Mucosa of descending colon (tissue), 3 donors: ENCODE results near the gene CNTRL. TPM values are rescaled to one million over a fixed set of nuclear protein-coding genes. Genes with fewer than 3 reads are reported as not detected.

Experiments
- ATAC-seq: fragments of 200-7000 bp; cut with Tn5 transposase; one replicate; pipeline ENCODE4 v1.9.1; 2020; ENCODE audit warnings: mild to moderate bottlenecking, moderate library complexity
- DNase-seq, 3 donors: peaks; one replicate each; pipeline ENCODE4 v3.0.0-alpha.2; 2020
- H3K36me3 ChIP-seq: fragments of 200-600 bp; one replicate; pipeline ENCODE4 v1.8.0; 2021; ENCODE audit warnings: low read depth, mild to moderate bottlenecking
- H3K4me1 ChIP-seq: fragments of 200-600 bp; one replicate; pipeline ENCODE4 v1.8.0; 2021; ENCODE audit warnings: low read depth, mild to moderate bottlenecking
- H3K4me3 ChIP-seq: fragments of 200-600 bp; one replicate; pipeline ENCODE4 v1.8.0; 2021; ENCODE audit warnings: mild to moderate bottlenecking
- H3K9me3 ChIP-seq: fragments of 200-600 bp; one replicate; pipeline ENCODE4 v1.8.0; 2021; ENCODE audit warnings: mild to moderate bottlenecking
- intact Hi-C, 2 donors: fragments of 100-400 bp; cut with DNase I in 1 of 2; cut with micrococcal nuclease in 1 of 2; formaldehyde crosslinking; loops; one replicate each; pipeline versions ENCODE4 v1.11.0 to v1.11.1; 2022; cut with DNase I, micrococcal nuclease
- total RNA-seq, 3 donors: library from RNA; stranded (reverse); fragmentation: NEBNext Ultra II Directional in 2 of 3; extraction: Animal tissue kit (Norgen Biotek cat#: 25700) in 2 of 3; gene quantifications; one replicate each; pipeline versions ENCODE4 v1.2.1 to v1.2.4, GENCODE V29; 2021 to 2023
- TF ChIP-seq, protein P1 (sequence below): fragments of 200-600 bp; IDR thresholded peaks from one replicate; pipeline ENCODE4 v1.8.0; 2022; ENCODE audit warnings: antibody characterized with exemption, mild to moderate bottlenecking
- donor health status: DM: no; HTN: no; CAD: no; lungs with moderate emphysema.
- donor health status: DM: no; HTN: no; CAD: no.
- donor health status: DM: no; HTN: yes; CAD: no.

CNTRL gene
- total RNA-seq, 3 donors from 2014 or later, result 9.6 to 12.4 (median 9.7) TPM

GRCh38 chr9:121059998-121060636 is 14.6 kb upstream of the CNTRL start:
- DNase-seq, result peak in 1 of 3 donors; percentile 58
- Histone ChIP-seq H3K4me1 (no peaks in the 10 kb centered on the region), H3K4me3 (no peak overlapping the region), H3K36me3 (no peaks in the 10 kb centered on the region), H3K9me3 (no peaks in the 10 kb centered on the region)
- intact Hi-C loops, result loop anchor here in 1 of 2 donors (10.0 kb wide), 1 partner anchor 305 kb away; no protein-coding TSS in a partner anchor
- ATAC-seq, result peak; percentile 42
- TF ChIP-seq, protein P1, sequence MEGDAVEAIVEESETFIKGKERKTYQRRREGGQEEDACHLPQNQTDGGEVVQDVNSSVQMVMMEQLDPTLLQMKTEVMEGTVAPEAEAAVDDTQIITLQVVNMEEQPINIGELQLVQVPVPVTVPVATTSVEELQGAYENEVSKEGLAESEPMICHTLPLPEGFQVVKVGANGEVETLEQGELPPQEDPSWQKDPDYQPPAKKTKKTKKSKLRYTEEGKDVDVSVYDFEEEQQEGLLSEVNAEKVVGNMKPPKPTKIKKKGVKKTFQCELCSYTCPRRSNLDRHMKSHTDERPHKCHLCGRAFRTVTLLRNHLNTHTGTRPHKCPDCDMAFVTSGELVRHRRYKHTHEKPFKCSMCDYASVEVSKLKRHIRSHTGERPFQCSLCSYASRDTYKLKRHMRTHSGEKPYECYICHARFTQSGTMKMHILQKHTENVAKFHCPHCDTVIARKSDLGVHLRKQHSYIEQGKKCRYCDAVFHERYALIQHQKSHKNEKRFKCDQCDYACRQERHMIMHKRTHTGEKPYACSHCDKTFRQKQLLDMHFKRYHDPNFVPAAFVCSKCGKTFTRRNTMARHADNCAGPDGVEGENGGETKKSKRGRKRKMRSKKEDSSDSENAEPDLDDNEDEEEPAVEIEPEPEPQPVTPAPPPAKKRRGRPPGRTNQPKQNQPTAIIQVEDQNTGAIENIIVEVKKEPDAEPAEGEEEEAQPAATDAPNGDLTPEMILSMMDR, result peak; percentile 38

- TF ChIP-seq, protein P1, result no peak
- Histone ChIP-seq H3K36me3 (no peaks in the 10 kb centered on the region), H3K9me3 (no peaks in the 10 kb centered on the region), H3K4me3 (no peak overlapping the region), H3K4me1 (no peaks in the 10 kb centered on the region)
- ATAC-seq, result no peak
- intact Hi-C loops, result loop anchor here in 1 of 2 donors (10.0 kb wide), 1 partner anchor 312 kb away; no protein-coding TSS in a partner anchor
- DNase-seq, result no peak
Measured at GRCh38 chr9:121066850-121067249, 7.9 kb upstream of the CNTRL start.

DNA sequence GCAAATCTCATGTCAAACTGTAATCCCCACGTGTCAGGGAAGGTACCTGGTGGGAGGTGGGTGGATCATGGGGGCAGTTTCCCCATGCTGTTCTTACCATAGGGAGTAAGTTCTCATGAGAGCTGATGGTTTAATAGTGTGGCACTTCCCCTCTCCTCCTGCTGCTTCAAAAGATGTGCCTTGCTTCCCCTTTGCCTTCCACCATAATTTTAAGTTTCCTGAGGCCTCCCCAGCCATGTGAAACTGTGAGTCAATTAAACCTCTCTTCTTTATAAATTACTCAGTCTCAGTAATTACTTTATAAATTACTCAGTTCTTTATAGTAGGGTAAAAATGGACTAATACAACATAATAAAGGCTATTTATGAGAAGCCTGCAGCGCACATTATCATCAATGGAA is 7.1 kb upstream of the CNTRL start:
- intact Hi-C loops, result loop anchor here in 1 of 2 donors (10.0 kb wide), 1 partner anchor 313 kb away; no protein-coding TSS in a partner anchor

GRCh38 chr9:121069396-121069795 is 5.4 kb upstream of the CNTRL start:
- Histone ChIP-seq H3K36me3 (no peaks in the 10 kb centered on the region), H3K9me3 (no peaks in the 10 kb centered on the region), H3K4me3 (no peak overlapping the region), H3K4me1 (peaks cover 9% of the 10 kb centered on the region)
- TF ChIP-seq, protein P1, result no peak
- no peak for ATAC-seq
- intact Hi-C loops, result loop anchor here in 1 of 2 donors (10.0 kb wide), 1 partner anchor 315 kb away; no protein-coding TSS in a partner anchor
- no peak for DNase-seq

More for the DNA sequence above, 7.1 kb upstream of the CNTRL start:
- Histone ChIP-seq H3K9me3 (no peaks in the 10 kb centered on the region), H3K4me1 (no peaks in the 10 kb centered on the region), H3K36me3 (no peaks in the 10 kb centered on the region), H3K4me3 (no peak overlapping the region)
- DNase-seq, result no peak
- TF ChIP-seq, protein P1, result no peak
- no peak for ATAC-seq

DNA sequence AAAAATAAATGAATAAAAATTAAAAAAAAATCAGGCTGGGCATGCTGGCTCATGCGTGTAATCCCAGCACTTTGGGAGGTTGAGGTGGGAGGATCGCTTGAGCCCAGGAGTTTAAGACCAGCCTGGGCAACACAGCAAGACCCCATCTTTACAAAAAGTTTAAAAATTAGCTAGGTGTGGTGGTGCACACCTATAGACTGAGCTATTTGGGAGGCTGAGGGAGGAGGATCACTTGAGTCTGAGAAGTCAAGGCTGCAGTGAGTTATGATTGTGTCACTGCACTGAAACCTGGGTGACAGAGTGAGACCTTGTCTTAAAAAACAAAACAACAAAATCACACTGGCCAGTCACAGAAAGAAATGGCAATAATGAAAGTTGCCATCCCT is 3.4 kb upstream of the CNTRL start:
- no peak for DNase-seq
- Histone ChIP-seq H3K4me3 (no peak overlapping the region), H3K4me1 (peaks cover 9% of the 10 kb centered on the region), H3K9me3 (no peaks in the 10 kb centered on the region), H3K36me3 (no peaks in the 10 kb centered on the region)
- ATAC-seq, result no peak
- intact Hi-C loops, result no loop called here
- TF ChIP-seq, protein P1, result no peak
